OCI-M1 (cell line): ENCODE data around the gene PTH2R.
A peak's percentile ranks its signal among the peaks of the same experiment; 100 is the strongest.
"Not testable (repeated sequence)": the region's sequence is repeated elsewhere in the genome, so short reads cannot be mapped to it uniquely, and the experiment has no call there.

Source experiments
- DNase-seq: peaks from one replicate; lab custom pipeline; 2025; lab: John Stamatoyannopoulos, UW

PTH2R gene

GRCh38 chr2:208392300-208392699 lies 14.3 kb upstream of the PTH2R start:
- no peak for DNase-seq

GRCh38 chr2:208396796-208397195 lies 9.8 kb upstream of the PTH2R start:
- not testable (repeated sequence) for DNase-seq

- DNase-seq = no peak
Measured at GRCh38 chr2:208399201-208399600, 7.4 kb upstream of the PTH2R start.

- no peak for DNase-seq
Measured at GRCh38 chr2:208407667-208408066, 1.1 kb downstream of the PTH2R start.

- peak; percentile 77 for DNase-seq
Measured at GRCh38 chr2:208413931-208414330, 7.3 kb downstream of the PTH2R start.

GRCh38 chr2:208415255-208415654 lies 8.7 kb downstream of the PTH2R start:
- no peak for DNase-seq

- DNase-seq = no peak
Measured at GRCh38 chr2:208415897-208416296, 9.3 kb downstream of the PTH2R start.

- DNase-seq = peak; percentile 8
Measured at GRCh38 chr2:208426412-208427045, 19.9 kb downstream of the PTH2R start.

- DNase-seq = no peak
Measured at GRCh38 chr2:208437755-208438154, 31.2 kb downstream of the PTH2R start.

GRCh38 chr2:208440716-208441115 lies 34.1 kb downstream of the PTH2R start:
- no peak for DNase-seq

GRCh38 chr2:208441951-208442350 lies 35.4 kb downstream of the PTH2R start:
- no peak for DNase-seq

- DNase-seq = not testable (repeated sequence)
Measured at GRCh38 chr2:208447447-208447846, 40.9 kb downstream of the PTH2R start.

GRCh38 chr2:208451061-208451460 lies 44.5 kb downstream of the PTH2R start:
- no peak for DNase-seq

GRCh38 chr2:208454861-208455260 lies 48.3 kb downstream of the PTH2R start:
- no peak for DNase-seq

- no peak for DNase-seq
Measured at GRCh38 chr2:208463721-208464120, 57.1 kb downstream of the PTH2R start.

- DNase-seq = no peak
Measured at GRCh38 chr2:208464205-208464604, 57.6 kb downstream of the PTH2R start.

GRCh38 chr2:208466151-208466919 lies 59.7 kb downstream of the PTH2R start:
- peak; percentile 87 for DNase-seq

GRCh38 chr2:208466920-208467298 lies 60.3 kb downstream of the PTH2R start:
- no peak for DNase-seq

GRCh38 chr2:208467564-208467963 lies 61.0 kb downstream of the PTH2R start:
- no peak for DNase-seq

- no peak for DNase-seq
Measured at GRCh38 chr2:208477741-208478140, 71.1 kb downstream of the PTH2R start.

- no peak for DNase-seq
Measured at GRCh38 chr2:208479342-208479741, 72.8 kb downstream of the PTH2R start.

- DNase-seq = not testable (repeated sequence)
Measured at GRCh38 chr2:208481945-208482344, 75.4 kb downstream of the PTH2R start.

- DNase-seq = peak; percentile 76
Measured at GRCh38 chr2:208482453-208483015, 75.9 kb downstream of the PTH2R start.
